ENCODE data around the gene ASGR1.
"Not testable (repeated sequence)": the region's sequence is repeated elsewhere in the genome, so short reads cannot be mapped to it uniquely, and the experiment has no call there.

Gene ASGR1

DNA sequence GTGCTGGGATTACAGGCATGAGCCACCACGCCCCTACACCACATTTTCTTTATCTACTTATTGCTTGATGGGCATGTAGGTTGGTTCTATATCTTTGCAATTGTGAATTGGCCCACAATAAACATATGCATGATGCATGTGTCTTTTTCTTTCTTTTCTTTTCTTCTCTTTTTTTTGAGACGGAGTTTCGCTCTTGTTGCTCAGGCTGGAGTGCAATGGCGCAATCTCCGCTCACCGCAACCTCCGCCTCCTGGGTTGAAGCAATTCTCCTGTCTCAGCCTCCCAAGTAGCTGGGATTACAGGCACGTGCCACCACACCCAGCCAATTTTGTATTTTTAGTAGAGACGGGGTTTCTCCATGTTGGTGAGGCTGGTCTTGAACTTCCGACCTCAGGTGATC is 20.7 kb downstream of the ASGR1 start:
- not testable (repeated sequence) for DNase-seq (ENCODE audit: low read depth)

GRCh38 chr17:7156342-7156940 is 22.7 kb downstream of the ASGR1 start:
- no peak for DNase-seq (ENCODE audit: low read depth)

DNA sequence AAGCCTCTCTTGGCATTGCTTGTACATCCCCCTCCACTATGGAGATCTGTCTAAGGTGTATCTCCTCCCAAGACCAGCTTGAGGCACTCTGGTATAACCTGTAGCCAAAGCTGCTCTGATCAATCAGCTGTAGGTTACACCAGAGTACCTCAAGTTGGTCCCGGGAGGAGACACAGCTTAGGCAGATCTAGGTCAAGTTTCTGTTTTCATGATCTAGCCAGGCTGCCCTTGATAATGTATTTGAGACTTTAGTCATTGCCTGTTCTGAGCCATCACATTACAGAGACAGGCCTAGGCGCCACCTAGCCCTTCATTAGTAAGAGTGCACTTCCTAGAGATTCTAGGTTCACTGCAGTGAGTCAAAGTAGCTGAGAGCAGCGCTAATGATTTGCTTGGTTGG is 31.4 kb downstream of the ASGR1 start:
- no peak for DNase-seq (ENCODE audit: low read depth)

- DNase-seq (ENCODE audit: low read depth), result no peak
Observed at GRCh38 chr17:7146115-7146514, 33.1 kb downstream of the ASGR1 start.

- no peak for DNase-seq (ENCODE audit: low read depth)
Observed at GRCh38 chr17:7144213-7144612, 35.0 kb downstream of the ASGR1 start.

DNA sequence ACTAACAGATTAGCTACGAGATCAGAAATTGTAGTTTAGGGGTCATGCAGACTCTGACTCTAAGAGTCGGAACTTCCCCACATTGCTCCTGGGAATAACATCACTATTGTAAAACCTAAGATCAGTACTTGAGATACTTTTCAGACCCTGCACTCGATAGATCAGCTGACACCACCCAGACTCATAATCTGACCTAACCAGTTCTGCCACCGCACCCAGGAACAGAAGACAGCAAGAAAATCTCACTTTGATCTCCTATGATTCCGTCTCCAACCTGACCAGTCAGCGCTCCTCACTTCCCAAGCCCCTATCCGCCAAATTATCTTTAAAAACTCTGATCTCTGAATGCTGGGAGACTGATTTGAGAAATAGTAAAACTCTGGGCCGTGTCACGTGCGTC is 37.3 kb downstream of the ASGR1 start:
- DNase-seq (ENCODE audit: low read depth), result no peak

GRCh38 chr17:7139400-7139799 is 39.8 kb downstream of the ASGR1 start:
- DNase-seq (ENCODE audit: low read depth), result no peak

- no peak for DNase-seq (ENCODE audit: low read depth)
Observed at GRCh38 chr17:7138800-7139381, 40.3 kb downstream of the ASGR1 start.

GRCh38 chr17:7137171-7137943 is 41.8 kb downstream of the ASGR1 start:
- no peak for DNase-seq (ENCODE audit: low read depth)

DNA sequence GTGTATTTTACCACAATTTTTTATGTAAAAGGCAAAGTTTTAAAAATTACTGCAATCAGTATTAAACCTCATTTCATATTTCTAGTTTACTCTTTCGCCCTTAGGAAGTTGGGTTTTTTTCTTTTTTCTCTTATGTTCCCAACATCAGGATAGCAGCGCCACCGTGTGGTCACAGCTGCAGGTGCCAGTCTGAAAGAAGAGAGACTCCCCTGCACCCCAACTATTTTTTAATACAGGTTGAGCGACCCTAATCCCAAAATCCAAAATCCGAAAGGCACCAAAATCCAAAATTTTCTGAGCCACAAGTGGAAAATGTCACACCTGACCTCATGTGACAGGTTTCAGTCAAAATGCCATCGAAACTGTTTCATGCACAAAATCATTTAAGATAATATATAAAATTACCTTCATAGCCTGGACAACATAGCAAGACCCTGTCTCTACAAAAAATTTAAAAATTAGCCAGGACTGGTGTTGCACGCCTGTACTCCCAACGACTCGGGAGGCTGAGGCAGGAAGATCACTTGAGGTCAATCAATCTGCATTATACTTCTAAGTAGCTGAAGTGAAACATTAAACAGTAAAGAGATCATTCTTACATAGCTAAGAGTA is 42.8 kb downstream of the ASGR1 start:
- DNase-seq (ENCODE audit: low read depth), result peak; percentile 70

DNA sequence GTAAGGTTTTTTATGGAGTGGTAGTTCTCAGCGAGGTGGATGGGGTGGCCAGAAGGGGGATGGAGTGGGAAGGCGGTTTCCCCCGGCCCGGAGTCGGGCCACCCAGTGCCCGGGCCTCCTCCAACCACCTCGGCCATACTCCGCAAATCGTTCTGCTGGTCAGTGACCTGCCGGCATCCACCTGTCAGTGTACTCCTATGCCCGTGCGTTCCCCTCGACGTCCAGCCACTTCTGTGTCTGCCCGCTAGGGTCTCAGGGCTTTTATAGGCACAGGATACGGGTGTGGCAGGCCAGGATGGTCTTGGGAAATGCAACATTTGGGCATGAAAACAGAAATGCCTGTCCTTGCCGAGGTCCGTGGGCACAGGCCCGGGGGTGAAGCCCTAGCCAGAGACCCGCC is 45.3 kb downstream of the ASGR1 start:
- no peak for DNase-seq (ENCODE audit: low read depth)

DNA sequence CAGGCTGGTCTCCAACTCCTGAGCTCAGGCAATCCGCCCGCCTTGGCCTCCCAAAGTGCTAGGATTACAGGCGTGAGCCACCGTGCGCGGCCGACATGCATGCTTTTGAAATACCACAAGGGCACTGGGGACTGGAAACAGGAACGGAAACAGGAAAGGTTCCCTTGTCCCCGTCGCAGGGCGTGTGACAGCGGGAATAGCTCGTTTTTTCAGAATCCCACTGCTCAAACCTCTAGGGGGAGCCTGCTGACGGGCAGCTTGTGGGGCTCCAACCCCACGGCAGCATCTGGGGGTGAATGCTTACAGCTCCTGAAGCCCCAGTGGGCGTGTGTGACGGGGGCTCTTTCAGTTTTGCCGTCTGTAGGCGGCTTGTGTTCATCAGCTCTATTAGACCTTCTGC is 45.7 kb downstream of the ASGR1 start:
- DNase-seq (ENCODE audit: low read depth), result peak; percentile 37

DNA sequence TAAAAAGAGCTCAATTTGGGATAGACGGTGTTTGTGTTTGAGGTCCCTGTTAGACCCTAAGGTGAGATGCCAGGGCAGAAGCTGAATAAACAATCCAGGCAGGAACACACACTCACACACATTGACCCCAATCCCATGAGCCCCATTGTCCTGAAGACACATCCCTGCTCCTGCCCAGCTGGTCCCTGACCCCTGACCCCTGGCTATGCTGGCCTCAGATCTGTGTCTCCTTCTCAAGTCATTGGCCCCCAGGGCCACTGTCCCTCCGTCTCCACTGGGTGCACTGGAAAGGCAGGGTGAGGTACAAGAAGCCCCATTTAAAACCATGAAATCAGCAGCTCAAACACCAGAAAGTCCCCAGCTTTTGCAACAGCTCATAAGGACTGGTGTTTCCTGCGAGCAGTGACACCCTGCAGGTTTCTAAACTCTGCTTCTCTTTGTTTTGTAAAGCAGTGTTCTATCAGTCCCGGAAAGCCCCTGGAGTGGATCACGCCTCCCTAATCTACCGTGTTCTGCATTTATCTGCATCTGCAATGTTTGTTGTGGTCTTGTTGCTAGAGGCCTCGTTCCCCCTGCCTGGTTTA is 46.6 kb downstream of the ASGR1 start:
- peak; percentile 44 for DNase-seq (ENCODE audit: low read depth)

- DNase-seq (ENCODE audit: low read depth), result no peak
Observed at GRCh38 chr17:7131423-7131791, 47.8 kb downstream of the ASGR1 start.

GRCh38 chr17:7130621-7131422 is 48.3 kb downstream of the ASGR1 start:
- no peak for DNase-seq (ENCODE audit: low read depth)

- no peak for DNase-seq (ENCODE audit: low read depth)
Observed at GRCh38 chr17:7129311-7129710, 49.9 kb downstream of the ASGR1 start.

GRCh38 chr17:7128160-7128559 is 51.0 kb downstream of the ASGR1 start:
- DNase-seq (ENCODE audit: low read depth), result no peak

GRCh38 chr17:7127501-7127900 is 51.7 kb downstream of the ASGR1 start:
- DNase-seq (ENCODE audit: low read depth), result not testable (repeated sequence)

DNA sequence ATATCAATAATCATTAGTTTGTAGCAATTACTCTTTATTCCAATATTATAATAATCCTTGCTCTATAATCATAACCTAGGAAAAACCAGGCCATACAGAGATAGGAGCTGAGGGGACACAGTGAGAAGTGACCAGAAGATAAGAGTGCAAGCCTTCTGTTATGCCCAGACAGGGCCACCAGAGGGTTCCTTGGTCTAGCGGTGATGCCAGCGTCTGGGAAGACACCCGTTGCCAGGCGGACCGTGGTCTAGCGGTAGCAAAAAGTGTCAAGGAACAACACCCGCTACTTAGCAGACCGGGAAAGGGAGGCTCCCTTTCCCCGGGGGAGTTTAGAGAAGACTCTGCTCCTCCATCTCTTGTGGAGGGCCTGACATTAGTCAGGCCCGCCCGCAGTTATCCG is 52.8 kb downstream of the ASGR1 start:
- DNase-seq (ENCODE audit: low read depth), result not testable (repeated sequence)

DNA sequence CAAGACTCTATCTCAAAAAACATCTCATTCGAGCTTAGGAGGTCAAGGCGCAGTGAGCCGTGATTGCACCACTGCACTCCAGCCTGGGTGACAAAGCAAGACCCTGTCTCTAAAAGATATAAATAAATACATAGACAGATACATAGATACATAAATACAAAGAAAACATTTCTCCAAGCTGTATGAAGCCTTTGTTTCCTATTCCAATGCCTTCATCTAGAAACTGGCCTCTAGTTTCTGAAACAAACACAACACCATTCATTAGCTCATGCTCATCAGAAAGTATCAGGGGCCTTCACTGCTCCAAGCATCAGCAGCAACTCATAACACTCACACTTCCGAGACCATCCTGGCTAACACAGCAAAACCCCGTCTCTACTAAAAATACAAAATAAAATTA is 54.2 kb downstream of the ASGR1 start:
- DNase-seq (ENCODE audit: low read depth), result no peak

GRCh38 chr17:7123844-7124243 is 55.3 kb downstream of the ASGR1 start:
- DNase-seq (ENCODE audit: low read depth), result no peak
